G401.6 (cell line): ENCODE data around the gene RPAP3.
"Not testable (repeated sequence)": the region's sequence is repeated elsewhere in the genome, so short reads cannot be mapped to it uniquely, and the experiment has no call there.

Source experiments
- FAIRE-seq: peaks from 2 replicates; lab custom pipeline; 2012; peaks lifted over from hg19 to GRCh38; lab: Jason Lieb, UNC

The RPAP3 gene

GRCh38 chr12:47672068-47672467 is 33.8 kb downstream of the RPAP3 start:
- no peak for FAIRE-seq

- FAIRE-seq: not testable (repeated sequence)
These were observed 37.9 kb downstream of the RPAP3 start for GRCh38 chr12:47667935-47668334.

GRCh38 chr12:47652521-47653234 is 53.2 kb downstream of the RPAP3 start:
- no peak for FAIRE-seq

- peak; percentile 70 for FAIRE-seq
These were observed 54.2 kb downstream of the RPAP3 start for GRCh38 chr12:47651368-47652254.

- FAIRE-seq: no peak
These were observed 55.4 kb downstream of the RPAP3 start for GRCh38 chr12:47650469-47650868.

- FAIRE-seq: no peak
These were observed 56.4 kb downstream of the RPAP3 start for GRCh38 chr12:47649381-47649780.

GRCh38 chr12:47648056-47648579 is 57.7 kb downstream of the RPAP3 start:
- FAIRE-seq: no peak

- not testable (repeated sequence) for FAIRE-seq
These were observed 63.5 kb downstream of the RPAP3 start for GRCh38 chr12:47642310-47642709.

- no peak for FAIRE-seq
These were observed 68.7 kb downstream of the RPAP3 start for GRCh38 chr12:47636908-47637780.

- FAIRE-seq: not testable (repeated sequence)
These were observed 70.1 kb downstream of the RPAP3 start for GRCh38 chr12:47635770-47636169.

- no peak for FAIRE-seq
These were observed 71.7 kb downstream of the RPAP3 start for GRCh38 chr12:47634127-47634526.

- no peak for FAIRE-seq
These were observed 83.9 kb downstream of the RPAP3 start for GRCh38 chr12:47621960-47622359.

- FAIRE-seq: no peak
These were observed 88.4 kb downstream of the RPAP3 start for GRCh38 chr12:47617476-47617875.

- FAIRE-seq: no peak
These were observed 89.4 kb downstream of the RPAP3 start for GRCh38 chr12:47616440-47616839.

GRCh38 chr12:47615711-47616110 is 90.1 kb downstream of the RPAP3 start:
- FAIRE-seq: no peak

- no peak for FAIRE-seq
These were observed 91.3 kb downstream of the RPAP3 start for GRCh38 chr12:47614521-47614920.

GRCh38 chr12:47612953-47613352 is 92.9 kb downstream of the RPAP3 start:
- no peak for FAIRE-seq

GRCh38 chr12:47611906-47612305 is 93.9 kb downstream of the RPAP3 start:
- no peak for FAIRE-seq
